HG03432 (cell line): ENCODE measurements around the gene BEST2.
A peak's percentile ranks its signal among the peaks of the same experiment; 100 is the strongest.

ENCODE experiments used
- ATAC-seq: cut with Tn5 transposase; IDR thresholded peaks from one replicate; pipeline ENCODE4 v1.9.1; 2021; ENCODE audit warnings: mild to moderate bottlenecking, moderate library complexity; ENCODE audit not compliant: unreplicated experiment

The BEST2 gene

DNA sequence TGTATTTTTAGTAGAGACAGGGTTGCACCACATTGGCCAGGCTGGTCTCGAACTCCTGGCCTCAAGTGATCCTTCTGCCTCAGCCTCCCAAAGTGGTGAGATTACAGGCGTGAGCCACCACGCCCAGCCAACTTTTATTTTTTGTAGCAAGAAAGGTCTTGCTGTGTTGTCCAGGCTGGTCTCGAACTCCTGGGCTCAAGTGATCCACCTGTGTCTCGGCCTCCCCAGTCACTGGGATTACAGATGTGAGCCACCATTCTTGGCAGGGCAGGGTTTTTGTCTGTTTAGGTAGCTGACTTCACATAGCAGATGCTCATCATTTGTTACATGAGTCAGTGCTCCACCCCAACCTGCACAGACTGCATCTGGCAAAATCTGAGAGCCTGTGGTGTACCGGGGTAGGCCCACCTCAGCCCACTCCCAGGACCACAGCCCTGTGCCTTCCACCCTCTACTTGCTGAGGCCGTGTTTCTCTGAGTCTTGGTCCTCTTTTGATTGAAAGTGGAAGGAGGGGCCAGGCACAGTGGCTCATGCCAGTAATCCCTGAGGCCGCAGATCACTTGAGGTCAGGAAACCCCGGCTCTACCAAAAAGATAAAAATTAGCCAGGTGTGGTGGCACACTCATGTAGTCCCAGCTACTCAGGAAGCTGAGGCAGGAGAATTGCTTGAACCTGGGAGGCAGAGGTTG is 23.7 kb upstream of the BEST2 start:
- ATAC-seq: no peak

DNA sequence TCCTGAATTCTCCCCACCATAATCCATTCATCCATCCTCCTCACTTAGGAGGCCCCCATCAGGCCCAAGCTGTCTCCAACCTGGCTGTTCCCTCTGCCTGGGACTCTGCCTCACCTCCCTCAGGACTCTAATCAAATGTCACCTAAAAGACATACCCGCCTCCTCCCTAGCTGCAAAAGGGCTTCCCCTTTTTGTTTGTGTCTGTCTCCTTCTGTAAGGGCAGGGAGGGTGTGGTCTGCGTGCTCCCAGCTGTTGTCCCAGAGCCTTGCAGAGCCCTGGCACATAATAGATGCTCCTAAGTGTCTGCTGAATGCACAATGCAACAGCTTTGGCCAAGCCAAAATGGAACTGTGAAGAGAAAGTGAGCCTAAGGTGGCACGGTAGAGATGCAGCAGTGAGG is 21.5 kb upstream of the BEST2 start:
- ATAC-seq: no peak

DNA sequence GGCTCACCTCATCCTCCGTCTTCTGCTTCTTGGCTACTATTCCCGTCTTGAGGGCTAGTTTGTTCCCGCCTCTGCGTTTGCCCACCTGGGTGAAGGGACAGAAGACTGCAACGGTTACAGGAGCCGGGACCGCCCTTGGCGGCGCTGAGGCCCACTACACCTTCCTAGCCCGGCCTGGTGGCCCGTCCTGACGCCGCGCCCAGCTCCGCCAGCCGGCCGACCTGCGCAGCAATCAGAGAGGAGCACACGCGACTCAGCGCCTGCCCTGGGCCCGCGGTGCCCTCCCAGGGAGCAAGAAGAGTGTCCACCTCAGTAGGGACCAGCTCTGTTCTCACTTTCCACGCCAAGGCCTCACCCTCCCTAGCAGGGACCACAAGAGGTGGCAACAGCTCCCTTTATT is 20.3 kb upstream of the BEST2 start:
- ATAC-seq: no peak

DNA sequence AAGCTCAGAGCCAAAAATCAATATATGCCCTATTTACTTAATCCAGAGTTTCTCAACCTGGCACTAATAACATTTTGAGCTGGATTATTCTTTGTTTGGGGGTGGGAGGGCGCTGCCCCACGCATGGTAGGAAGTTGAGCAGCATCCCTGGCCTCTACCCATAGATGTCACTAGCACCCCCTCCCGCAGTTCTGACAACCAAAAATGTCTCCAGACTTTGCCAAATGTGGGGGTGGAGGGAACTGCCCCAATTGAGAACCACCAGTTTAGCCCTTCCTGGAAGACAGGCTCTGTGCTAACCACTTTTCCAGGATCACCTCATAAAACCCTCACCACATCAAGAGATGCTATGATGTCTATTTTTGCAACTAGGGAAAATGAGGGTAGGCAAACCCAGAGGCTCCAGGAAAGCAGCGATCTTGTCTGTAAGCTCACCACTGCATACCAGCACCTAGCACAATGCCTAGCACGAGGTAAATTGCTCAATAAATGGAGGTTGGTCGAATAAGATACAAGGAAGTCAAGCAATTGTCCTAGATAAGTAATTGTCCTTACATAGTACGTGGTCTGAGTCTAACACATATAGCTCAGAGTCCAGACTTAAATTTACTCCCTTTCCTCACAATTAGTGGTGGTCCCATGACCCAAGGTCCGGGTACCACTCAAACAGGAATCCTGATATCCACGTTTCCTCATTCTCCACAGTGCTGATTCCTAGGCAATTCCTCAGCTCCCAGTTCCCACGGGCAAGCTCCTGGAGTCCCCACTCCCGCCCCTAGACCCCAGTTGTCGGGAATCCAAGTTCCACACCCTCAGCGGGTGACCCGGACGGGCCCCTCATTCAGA is 18.0 kb upstream of the BEST2 start:
- ATAC-seq: no peak

DNA sequence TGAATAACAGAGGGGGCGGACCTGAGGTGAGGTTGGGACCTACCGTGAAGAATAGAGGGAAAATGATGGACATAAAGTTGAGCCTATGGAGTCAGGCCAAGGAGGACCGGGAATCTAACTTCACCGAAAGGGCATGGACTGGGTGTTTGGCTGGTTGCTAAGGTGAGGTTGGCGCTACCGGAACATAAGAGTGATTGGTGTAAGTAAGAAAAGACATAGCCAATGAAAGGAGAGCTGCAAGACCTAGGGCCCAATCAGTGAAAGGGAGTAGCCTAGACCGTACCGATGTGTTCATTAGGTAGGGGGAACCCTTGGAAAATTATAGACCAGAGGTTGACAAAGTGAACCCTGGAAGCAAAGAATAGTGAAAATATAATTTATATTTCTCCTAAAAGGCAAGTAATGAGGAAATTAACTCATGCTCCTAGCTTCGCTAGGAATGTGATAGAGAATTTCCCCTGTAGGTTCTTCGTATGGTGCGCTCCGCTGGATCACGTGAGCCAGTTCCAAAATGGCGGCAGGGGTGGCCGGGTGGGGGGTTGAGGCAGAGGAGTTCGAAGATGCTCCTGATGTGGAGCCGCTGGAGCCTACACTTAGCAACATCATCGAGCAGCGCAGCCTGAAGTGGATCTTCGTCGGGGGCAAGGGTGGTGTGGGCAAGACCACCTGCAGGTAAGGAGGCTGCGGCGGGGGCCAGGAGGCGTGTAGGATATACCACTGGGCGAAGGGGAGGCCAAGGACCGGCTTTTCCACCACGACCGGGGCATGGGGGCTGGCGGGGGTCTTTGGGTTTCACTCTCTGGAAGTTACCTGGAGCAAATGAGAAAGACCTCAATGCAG is 14.4 kb upstream of the BEST2 start, which contains the start of gene GET3:
TSS of gene GET3 (plus strand) at position 503 of the 840 bp plus-strand sequence. CDS start at position 512, 9 bp downstream.
- ATAC-seq: peak; percentile 67

DNA sequence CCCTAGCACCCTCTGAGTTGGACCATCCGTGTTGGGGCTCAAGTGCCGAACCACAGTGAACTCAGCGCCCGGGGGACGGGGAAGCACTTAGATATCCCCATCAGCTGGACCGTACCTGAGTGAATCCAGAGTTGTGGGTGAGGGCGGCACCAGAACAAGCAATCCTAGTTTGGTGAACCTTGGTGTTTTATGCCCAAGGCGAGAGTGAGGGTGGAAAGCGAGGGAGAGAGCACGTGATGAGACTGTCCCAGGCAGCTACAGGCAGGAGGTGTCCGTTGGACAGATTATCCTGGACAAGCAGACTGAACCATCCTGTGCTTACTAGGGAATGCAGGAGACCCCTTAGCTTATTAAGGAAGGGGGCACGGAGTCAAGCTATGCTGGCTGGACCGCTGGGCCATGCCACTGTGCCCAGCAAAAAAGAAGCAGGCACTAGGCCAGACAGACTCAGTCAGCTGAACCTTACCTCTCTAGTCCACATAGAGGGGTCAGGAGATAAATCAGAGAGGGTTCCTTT is 13.7 kb upstream of the BEST2 start:
- ATAC-seq: no peak

DNA sequence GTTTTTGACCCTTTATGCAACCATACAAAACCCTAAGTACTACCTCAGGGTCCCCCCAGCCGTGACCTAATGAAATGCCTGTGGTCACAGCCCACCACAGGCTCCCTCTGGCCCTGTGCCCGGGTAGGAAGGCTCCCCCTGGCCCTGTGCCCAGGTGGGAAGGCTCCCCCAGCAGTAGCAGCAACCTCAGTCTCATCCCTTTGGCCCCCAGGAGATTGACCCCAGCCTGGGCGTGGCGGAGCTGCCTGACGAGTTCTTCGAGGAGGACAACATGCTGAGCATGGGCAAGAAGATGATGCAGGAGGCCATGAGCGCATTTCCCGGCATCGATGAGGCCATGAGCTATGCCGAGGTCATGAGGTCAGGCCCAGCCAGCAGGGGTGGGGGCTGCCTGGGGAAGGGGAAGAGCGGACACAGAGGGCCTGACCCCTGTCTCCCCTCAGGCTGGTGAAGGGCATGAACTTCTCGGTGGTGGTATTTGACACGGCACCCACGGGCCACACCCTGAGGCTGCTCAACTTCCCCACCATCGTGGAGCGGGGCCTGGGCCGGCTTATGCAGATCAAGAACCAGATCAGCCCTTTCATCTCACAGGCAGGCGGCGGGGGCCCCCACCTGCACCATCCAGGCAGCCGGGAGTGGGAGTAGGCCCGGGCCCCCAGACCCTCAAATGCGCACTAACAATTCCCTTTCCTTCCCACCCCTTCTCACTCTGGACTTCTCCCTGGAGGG is 6.3 kb upstream of the BEST2 start:
- no peak for ATAC-seq

DNA sequence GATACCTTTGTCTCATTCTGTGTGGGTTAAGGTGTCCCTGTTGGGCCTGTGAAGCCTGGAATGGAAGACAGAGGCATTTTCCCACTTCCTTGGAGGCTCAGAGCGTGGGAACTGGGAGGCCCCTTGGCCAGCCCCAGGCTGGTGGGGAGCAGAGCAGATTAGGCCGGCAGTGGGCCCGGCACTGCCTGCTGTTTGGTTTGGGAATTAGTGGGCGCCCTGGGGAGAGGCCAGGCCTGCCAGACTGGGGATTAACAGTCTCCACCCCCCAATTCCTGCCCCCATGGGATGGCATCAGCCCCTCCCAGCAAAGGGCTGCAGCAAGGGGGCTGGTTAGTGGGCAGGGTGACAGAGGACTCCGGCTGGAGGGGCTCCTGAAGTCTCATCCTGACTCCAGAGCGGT is 3.1 kb upstream of the BEST2 start:
- no peak for ATAC-seq

DNA sequence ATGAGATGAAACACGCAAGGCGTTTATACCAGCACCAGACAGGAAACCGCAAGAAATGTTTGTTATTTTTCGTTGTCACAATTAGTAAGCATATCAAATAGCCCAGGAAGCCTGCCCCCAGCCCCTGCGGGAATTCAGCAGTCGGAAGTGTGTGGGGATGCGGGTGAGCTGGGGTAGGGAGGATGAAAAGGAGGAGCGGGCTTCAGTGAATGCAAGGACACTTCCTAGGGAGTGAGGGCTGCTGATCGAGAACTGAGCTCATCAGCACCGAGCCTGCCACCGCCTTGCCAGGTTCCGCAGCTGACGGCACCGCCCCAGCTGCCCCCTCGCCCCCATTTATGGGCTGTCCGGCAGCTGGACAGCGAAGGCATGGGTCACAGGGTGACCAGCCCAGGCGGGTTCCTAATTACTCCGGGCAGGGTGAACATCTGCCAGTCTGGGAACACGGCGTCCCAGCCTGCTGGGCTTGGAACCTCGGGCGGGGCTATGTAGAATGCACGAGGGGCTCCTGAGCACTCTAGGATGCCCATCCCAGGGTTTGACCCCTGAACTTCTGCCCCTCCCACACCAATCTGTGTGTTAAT is 1.6 kb upstream of the BEST2 start:
- ATAC-seq: no peak

DNA sequence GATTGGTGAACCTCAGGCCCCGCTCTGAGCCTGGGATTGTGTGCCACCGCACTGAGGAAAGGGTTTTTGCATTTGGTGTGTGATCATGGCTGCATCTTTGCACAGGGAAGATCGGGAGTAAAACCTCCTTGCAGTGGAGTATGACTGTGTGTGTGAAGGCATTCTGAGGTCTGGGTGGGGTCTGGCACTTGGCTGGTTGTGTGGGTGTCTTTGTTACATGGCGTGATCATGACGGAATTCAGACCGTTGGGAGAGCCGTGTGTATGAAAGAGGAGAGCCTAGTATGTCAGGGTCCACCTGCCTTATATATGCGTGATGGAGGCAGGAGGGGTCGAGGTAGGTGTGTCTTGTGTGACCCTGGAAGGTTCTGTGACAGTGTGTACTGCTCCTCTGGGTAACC is 740 bp upstream of the BEST2 start:
- ATAC-seq: no peak

DNA sequence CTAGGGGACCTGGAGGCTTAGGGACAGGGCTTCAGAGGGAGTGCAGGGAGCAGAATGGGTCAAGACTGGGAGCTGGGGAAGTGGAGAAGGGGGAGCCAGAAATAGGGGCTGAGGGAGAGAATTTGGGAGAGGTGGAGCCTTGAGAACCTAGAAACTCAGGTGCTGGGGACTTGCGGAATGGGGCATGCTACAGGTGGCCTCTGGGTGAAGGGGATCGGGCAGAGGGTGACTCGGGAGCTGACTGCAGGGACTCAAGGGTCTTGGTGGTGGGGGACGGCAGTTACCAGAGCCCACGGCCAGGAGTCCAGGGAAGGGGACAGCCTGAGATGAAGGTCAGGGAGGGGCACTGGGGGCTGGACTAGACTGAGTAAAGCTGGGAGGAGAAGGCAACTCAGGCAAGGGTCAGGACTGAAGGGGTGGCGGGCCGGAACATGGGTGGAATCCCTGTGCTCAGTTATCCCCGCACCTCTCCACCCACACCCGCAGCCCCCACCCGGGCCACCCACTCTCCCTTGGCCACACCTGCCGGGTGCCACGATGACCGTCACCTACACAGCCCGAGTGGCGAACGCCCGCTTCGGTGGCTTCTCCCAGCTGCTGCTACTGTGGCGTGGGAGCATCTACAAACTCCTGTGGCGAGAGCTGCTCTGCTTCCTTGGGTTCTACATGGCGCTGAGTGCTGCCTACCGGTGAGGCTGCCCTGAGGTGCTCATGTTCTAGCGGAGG is 628 bp downstream of the BEST2 start:
- ATAC-seq: no peak

DNA sequence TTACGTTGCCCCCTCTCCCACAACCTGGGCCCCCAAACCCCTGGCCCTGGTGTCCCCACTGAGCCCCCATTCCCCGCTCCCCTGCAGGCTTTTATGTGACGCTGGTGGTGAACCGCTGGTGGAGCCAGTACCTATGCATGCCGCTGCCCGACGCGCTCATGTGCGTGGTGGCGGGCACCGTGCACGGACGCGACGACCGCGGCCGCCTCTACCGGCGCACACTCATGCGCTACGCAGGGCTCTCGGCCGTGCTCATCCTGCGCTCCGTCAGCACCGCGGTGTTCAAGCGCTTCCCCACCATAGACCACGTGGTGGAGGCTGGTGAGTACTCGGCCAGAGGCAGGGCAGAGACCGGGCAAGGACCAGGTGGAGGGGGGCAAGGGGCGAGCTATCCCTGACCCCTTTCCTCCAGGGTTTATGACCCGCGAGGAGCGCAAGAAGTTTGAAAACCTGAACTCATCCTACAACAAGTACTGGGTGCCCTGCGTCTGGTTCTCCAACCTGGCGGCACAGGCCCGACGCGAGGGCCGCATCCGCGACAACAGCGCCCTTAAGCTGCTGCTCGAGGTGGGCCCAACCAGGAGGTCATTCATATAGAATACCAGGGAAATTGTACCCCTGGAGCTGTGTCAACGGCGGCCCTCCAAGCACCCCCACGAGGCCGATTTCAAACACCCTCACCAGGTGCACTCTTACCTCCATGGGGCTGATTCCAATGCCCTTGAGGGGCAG is 3.0 kb downstream of the BEST2 start:
- no peak for ATAC-seq

DNA sequence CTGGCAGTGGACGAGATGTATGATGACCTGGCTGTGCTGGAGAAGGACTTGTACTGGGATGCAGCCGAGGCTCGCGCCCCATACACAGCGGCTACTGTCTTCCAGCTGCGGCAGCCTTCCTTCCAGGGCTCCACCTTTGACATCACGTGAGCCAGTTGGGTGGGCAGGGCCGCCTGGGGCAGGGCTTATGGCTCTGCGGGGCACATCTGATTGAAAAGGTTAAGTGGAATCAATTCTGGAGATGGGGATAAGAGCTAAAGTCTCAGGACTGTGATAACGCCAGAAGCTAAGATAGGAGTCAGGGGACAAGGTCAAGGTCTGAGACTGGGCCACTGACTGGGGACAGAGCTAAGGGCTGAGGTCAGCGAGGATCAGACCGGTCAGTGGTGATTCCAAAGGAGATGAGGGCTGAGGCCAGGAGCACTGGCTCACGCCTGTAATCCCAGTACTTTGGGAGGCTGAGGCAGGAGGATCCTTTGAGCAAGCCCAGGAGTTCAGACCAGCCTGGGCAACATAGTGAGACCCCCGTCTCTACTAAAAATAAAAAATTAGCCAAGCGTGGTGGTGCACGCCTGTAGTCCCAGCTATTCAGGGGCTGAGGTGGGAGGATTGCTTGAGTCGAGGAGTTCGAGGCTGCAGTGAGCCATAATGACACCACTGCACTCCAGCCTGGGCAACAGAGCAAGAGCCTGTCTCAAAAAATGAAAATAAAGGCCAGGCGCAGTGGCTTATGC is 4.7 kb downstream of the BEST2 start:
- ATAC-seq: no peak

DNA sequence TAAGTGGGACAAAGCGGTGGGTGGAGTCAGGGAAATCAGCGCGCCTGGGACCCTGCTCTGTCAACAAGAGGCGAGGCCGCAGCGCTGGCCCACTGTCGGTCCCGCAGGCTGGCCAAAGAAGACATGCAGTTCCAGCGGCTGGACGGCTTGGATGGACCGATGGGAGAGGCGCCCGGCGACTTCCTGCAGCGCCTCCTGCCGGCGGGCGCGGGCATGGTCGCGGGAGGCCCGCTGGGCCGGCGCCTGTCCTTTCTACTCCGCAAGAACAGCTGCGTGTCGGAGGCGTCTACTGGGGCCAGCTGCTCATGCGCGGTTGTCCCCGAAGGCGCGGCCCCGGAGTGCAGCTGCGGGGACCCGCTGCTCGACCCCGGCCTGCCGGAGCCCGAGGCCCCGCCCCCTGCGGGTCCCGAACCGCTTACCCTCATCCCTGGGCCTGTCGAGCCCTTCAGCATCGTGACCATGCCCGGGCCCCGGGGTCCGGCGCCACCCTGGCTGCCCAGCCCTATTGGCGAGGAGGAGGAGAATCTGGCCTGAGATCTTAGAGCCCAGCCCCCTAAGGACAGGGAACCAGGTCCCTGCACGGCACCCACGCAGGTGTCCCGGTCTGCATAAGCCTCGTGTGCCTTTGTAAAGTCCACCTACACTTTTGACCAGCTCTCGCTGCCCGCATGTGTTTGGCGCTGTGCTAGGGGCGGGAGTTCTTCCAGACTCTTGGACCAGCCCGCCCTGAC is 6.1 kb downstream of the BEST2 start:
- ATAC-seq: no peak

DNA sequence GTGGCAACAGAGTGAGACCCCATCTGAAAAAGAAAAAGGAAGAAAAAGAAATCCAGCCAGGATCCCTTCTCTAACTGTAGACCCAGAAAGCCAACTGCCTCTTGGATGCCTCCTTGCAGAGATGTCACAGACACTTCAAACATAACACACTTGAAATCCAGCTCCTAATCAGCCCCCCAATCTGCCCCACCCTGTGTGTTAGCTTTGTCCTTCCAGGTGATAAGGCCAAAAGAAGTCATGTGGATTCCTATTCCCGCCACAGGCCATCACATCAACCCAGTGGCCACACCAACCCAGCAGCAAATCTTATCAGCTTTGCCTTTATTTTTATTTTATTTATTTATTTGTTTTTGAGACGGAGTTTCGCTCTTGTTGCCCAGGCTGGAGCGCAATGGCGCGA is 8.1 kb downstream of the BEST2 start:
- no peak for ATAC-seq

DNA sequence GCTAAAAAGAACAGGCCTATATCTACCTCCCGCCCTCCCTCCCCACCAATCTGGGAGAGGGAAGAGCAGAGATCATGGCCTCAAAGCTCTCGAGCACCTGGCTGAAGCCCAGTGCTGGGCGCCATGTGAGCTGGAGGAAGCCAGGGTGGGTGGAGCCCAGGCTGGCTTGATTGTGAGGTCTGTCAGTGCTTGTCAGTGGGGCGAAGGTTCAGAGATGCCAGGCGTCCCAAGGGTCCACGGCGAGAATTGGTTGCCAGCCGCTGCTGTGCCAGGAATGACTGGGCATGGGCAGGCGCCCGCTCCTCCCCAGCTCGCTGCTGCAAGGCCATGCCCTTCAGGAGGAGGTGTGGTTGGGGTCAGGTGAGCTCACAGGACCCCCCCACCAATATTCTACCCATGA is 11.5 kb downstream of the BEST2 start:
- ATAC-seq: no peak

DNA sequence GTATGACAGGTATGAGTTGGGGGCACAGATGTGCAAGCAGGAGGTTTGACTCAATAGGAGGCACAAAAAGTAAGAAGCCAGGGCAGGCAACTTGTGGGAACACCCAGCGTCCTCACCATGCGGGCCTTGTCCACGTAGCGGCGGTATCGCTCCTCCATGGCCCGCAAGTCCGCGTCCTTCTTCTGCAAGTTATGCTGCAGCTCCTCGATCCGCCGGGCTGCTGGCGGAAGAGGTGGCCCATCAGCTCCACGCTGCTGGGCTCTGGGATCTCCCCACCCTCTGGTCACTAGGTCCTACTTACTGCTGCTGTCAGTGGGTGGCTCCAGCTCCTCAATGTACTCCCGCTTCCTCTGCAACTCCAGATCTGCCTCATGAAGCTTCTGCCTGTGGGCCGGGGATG is 13.1 kb downstream of the BEST2 start:
- ATAC-seq: no peak
